A549 treated with dexamethasone at 1 μM for 4 hours (cell line): ENCODE data around the gene LYSMD2. TPM values are rescaled to one million over a fixed set of nuclear protein-coding genes. Genes with fewer than 3 reads are reported as not detected.

Experiments used
- total RNA-seq: library from RNA; stranded (reverse); fragments of 200-300 nt; extraction: Qiagen RNA extraction; gene quantifications from 5 replicates; pipeline ENCODE4 v1.2.3, GENCODE V29; 2022

The LYSMD2 gene
- 18.3 to 22.4 TPM (median 19.3 TPM) in 5 replicates for total RNA-seq

GRCh38 chr15:51737522-51738305, at the start of gene LYSMD2:
TSS of gene LYSMD2 (minus strand) at chr15:51737655. CDS start at chr15:51737622, 33 bp downstream.

DNA sequence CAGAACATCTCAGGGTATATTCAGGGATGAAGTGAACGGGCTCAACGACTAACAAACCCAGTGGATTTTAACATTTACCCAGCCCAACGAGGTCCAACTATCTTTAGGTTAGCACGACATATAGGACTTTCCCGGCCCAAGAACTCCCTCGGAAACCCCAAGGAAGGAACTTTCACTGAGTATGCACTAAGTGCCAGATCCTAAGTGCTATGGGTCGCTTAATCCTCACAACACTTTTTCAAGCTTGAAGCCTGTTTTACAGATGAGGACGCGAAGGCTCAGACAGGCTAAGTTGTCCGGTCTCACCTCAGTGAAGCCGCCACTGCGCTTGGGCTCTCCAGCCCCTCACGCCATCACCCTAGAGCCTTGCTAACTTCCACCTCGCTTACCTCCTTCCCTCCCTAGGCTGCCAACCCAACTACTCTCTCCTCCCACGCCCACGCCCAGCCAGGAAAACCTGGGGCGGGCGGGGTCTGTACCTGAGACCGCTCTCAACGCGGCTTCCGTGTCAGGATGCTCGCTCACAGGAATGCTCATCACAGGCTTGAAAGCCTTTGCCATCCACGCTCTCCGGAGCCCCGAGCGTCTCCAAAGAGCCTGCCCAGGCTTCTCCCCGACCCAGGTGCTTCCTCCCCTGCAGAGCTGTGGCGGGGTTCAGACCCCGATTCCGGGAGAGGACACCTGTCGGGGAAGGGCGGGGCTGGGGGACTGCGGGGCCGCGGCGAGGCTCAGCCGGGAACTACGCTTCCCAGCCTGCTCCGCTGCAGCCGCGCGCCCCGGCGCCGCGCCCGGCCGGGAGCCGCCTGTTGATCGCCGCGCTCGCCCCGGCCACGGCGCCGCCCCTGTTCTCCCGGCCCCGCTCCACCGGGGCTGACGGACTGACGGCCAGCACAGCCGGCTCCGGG, 13.6 kb upstream of the LYSMD2 start, which contains the start of gene TMOD2:
TMOD2 (plus strand) TSS at position 806 of the 905 bp plus-strand sequence. CDS start 14,845 bp downstream, outside the sequence.

GRCh38 chr15:51681303-51681963, 56.0 kb downstream of the LYSMD2 start, which contains the start of gene SCG3:
TSS of gene SCG3 (plus strand) at chr15:51681503. CDS start at chr15:51681756, 253 bp downstream.

Other genes starting within 250 kb of the LYSMD2 start
- gene DMXL2, start 114.9 kb downstream of the LYSMD2 start, total RNA-seq, result 12.4 to 21.2 TPM (median 17.4 TPM) in 5 replicates
- 0.04 to 0.10 TPM (median 0.05 TPM) in 4 of 5 replicates, not detected in the other for gene SCG3, start 56.2 kb downstream of the LYSMD2 start, total RNA-seq
- 1.4 to 2.1 TPM (median 1.9 TPM) in 5 replicates for gene TMOD2, start 13.9 kb upstream of the LYSMD2 start, total RNA-seq
- gene TMOD3, start 92.0 kb upstream of the LYSMD2 start, total RNA-seq, result 55.7 to 85.4 TPM (median 71.2 TPM) in 5 replicates
- 50.9 to 63.0 TPM (median 52.5 TPM) in 5 replicates for gene LEO1, start 234.1 kb upstream of the LYSMD2 start, total RNA-seq